CD4-positive, alpha-beta T cell treated with Interferon alpha-2 for 1 hour (primary cell): Measurements from ENCODE around the gene TPO.
"Not testable (repeated sequence)": the region's sequence is repeated elsewhere in the genome, so short reads cannot be mapped to it uniquely, and the experiment has no call there.

Experiments used
- DNase-seq, 2 donors: peaks; one replicate each; pipeline ENCODE4 v3.0.0-alpha.2; 2020 to 2022

Gene TPO

GRCh38 chr2:1413156-1413710 lies at the start of gene TPO:
TPO (plus strand) TSS chr2:1413463; CDS start chr2:1414409, 946 bp downstream.
- DNase-seq, result no peak

GRCh38 chr2:1366546-1367134 lies 46.6 kb upstream of the TPO start:
- DNase-seq, result no peak

- DNase-seq, result no peak
These were observed 45.7 kb upstream of the TPO start for GRCh38 chr2:1367601-1368000.

GRCh38 chr2:1369905-1370304 lies 43.4 kb upstream of the TPO start:
- DNase-seq, result no peak

GRCh38 chr2:1370461-1370860 lies 42.8 kb upstream of the TPO start:
- DNase-seq, result no peak

- DNase-seq, result no peak
These were observed 42.2 kb upstream of the TPO start for GRCh38 chr2:1371082-1371481.

- DNase-seq, result no peak
These were observed 39.4 kb upstream of the TPO start for GRCh38 chr2:1373830-1374229.

GRCh38 chr2:1374287-1374686 lies 39.0 kb upstream of the TPO start:
- DNase-seq, result no peak

GRCh38 chr2:1375794-1376193 lies 37.5 kb upstream of the TPO start:
- no peak for DNase-seq

GRCh38 chr2:1377473-1377872 lies 35.8 kb upstream of the TPO start:
- DNase-seq, result no peak

- DNase-seq, result no peak
These were observed 34.7 kb upstream of the TPO start for GRCh38 chr2:1378456-1379150.

- DNase-seq, result no peak
These were observed 31.6 kb upstream of the TPO start for GRCh38 chr2:1381644-1382043.

GRCh38 chr2:1387954-1388725 lies 25.1 kb upstream of the TPO start:
- not testable (repeated sequence) for DNase-seq

GRCh38 chr2:1390118-1390517 lies 23.1 kb upstream of the TPO start:
- not testable (repeated sequence) for DNase-seq

- DNase-seq, result no peak
These were observed 19.9 kb upstream of the TPO start for GRCh38 chr2:1393321-1393720.

GRCh38 chr2:1394709-1395408 lies 18.4 kb upstream of the TPO start:
- no peak for DNase-seq

GRCh38 chr2:1397350-1397749 lies 15.9 kb upstream of the TPO start:
- DNase-seq, result no peak

- DNase-seq, result no peak
These were observed 15.1 kb upstream of the TPO start for GRCh38 chr2:1398191-1398590.

GRCh38 chr2:1400943-1401735 lies 12.1 kb upstream of the TPO start:
- no peak for DNase-seq

- no peak for DNase-seq
These were observed 11.2 kb upstream of the TPO start for GRCh38 chr2:1402064-1402463.

GRCh38 chr2:1403565-1403964 lies 9.7 kb upstream of the TPO start:
- DNase-seq, result no peak

- no peak for DNase-seq
These were observed 8.1 kb upstream of the TPO start for GRCh38 chr2:1405124-1405523.
